GM23248 (cell line): Measurements from ENCODE around the gene SIGLEC1. TPM values are rescaled to one million over a fixed set of nuclear protein-coding genes. Genes with fewer than 3 reads are reported as not detected.

ENCODE experiments used
- DNase-seq: peaks from one replicate; pipeline ENCODE4 v3.0.0-alpha.2; 2015
- H2AFZ ChIP-seq: fragments of 200-600 bp; sonication (generic); 2 replicates; pipeline ENCODE4 v1.6.1; 2016; ENCODE audit warnings: antibody characterized with exemption
- H3F3A ChIP-seq: fragments of 200-600 bp; sonication (generic); 2 replicates; pipeline ENCODE4 v1.6.1; 2016; ENCODE audit warnings: mild to moderate bottlenecking, antibody characterized with exemption, mixed run types; ENCODE audit not compliant: insufficient read depth
- H3K27ac ChIP-seq: fragments of 200-600 bp; sonication (generic); 2 replicates; pipeline ENCODE4 v1.5.1; 2016; ENCODE audit warnings: mild to moderate bottlenecking
- H3K27me3 ChIP-seq: fragments of 200-600 bp; sonication (generic); replicated peaks from 2 replicates; pipeline ENCODE4 v1.6.1; 2016; ENCODE audit warnings: mild to moderate bottlenecking; ENCODE audit not compliant: insufficient read depth
- H3K36me3 ChIP-seq: fragments of 200-600 bp; sonication (generic); 2 replicates; pipeline ENCODE4 v1.6.1; 2016; ENCODE audit warnings: low read depth, mild to moderate bottlenecking
- H3K4me1 ChIP-seq: fragments of 200-600 bp; sonication (generic); 2 replicates; pipeline ENCODE4 v1.6.1; 2016; ENCODE audit warnings: mild to moderate bottlenecking; ENCODE audit not compliant: insufficient read depth
- H3K4me2 ChIP-seq: fragments of 200-600 bp; sonication (generic); one replicate; pipeline ENCODE4 v1.6.1; 2016; ENCODE audit warnings: mild to moderate bottlenecking; ENCODE audit not compliant: unreplicated experiment
- H3K4me3 ChIP-seq: fragments of 200-600 bp; sonication (generic); 2 replicates; pipeline ENCODE4 v1.5.1; 2016; ENCODE audit warnings: mild to moderate bottlenecking
- H3K79me2 ChIP-seq: fragments of 200-600 bp; sonication (generic); 2 replicates; pipeline ENCODE4 v1.6.1; 2016; ENCODE audit warnings: mild to moderate bottlenecking; ENCODE audit not compliant: insufficient read depth
- H3K9ac ChIP-seq: fragments of 200-600 bp; sonication (generic); 2 replicates; pipeline ENCODE4 v1.6.1; 2016; ENCODE audit warnings: mild to moderate bottlenecking
- H3K9me2 ChIP-seq: fragments of 200-600 bp; sonication (generic); 2 replicates; pipeline ENCODE4 v1.6.1; 2016; ENCODE audit warnings: mixed run types, mild to moderate bottlenecking, moderate library complexity; ENCODE audit not compliant: insufficient read depth
- H3K9me3 ChIP-seq: fragments of 200-600 bp; sonication (generic); one replicate; pipeline ENCODE4 v1.6.1; 2017; ENCODE audit warnings: low read depth
- H4K20me1 ChIP-seq: fragments of 200-600 bp; sonication (generic); 2 replicates; pipeline ENCODE4 v1.6.0; 2016; ENCODE audit not compliant: insufficient read depth
- EZH2 ChIP-seq: fragments of 200-600 bp; sonication (generic); IDR thresholded peaks from 2 replicates; pipeline ENCODE4 v1.6.1; 2018; ENCODE audit warnings: antibody characterized with exemption, mild to moderate bottlenecking; ENCODE audit not compliant: insufficient read depth, poor library complexity, severe bottlenecking
- EZH2phosphoT487 ChIP-seq: fragments of 200-600 bp; sonication (generic); IDR thresholded peaks from 2 replicates; pipeline ENCODE4 v1.6.1; 2018; ENCODE audit warnings: antibody characterized with exemption, moderate library complexity, mild to moderate bottlenecking, low read depth; ENCODE audit not compliant: insufficient read depth
- WGBS, 2 experiments: methylation state at CpG; one replicate each; pipeline ENCODE4 v1.1.6; 2015 to 2017; ENCODE audit warnings: low lambda C conversion rate in 2 of 2, low coverage in 1 of 2; ENCODE audit errors: missing lambda C conversion rate in 2 of 2; 5-methylcytosine and 5-hydroxymethylcytosine counted together
- in situ Hi-C: fragments of 300-500 bp; cut with MboI; formaldehyde crosslinking; loops from 2 replicates; pipeline ENCODE4 v1.15.0; 2020
- polyA plus RNA-seq: library from polyadenylated mRNA; unstranded; fragments of >200 nt; fragmentation: Nextera tagmentation; extraction: Ambion mirVana; gene quantifications from 2 replicates; pipeline ENCODE4 v1.2.1, GENCODE V29; 2016
- total RNA-seq: library from RNA; depleted of rRNA; stranded (reverse); fragments of >200 nt; shearing (Covaris generic); gene quantifications from 2 replicates; pipeline ENCODE4 v1.2.3, GENCODE V29; 2014

Gene SIGLEC1
- total and polyA plus RNA-seq, 2 experiments from 2014 or later = not detected

DNA sequence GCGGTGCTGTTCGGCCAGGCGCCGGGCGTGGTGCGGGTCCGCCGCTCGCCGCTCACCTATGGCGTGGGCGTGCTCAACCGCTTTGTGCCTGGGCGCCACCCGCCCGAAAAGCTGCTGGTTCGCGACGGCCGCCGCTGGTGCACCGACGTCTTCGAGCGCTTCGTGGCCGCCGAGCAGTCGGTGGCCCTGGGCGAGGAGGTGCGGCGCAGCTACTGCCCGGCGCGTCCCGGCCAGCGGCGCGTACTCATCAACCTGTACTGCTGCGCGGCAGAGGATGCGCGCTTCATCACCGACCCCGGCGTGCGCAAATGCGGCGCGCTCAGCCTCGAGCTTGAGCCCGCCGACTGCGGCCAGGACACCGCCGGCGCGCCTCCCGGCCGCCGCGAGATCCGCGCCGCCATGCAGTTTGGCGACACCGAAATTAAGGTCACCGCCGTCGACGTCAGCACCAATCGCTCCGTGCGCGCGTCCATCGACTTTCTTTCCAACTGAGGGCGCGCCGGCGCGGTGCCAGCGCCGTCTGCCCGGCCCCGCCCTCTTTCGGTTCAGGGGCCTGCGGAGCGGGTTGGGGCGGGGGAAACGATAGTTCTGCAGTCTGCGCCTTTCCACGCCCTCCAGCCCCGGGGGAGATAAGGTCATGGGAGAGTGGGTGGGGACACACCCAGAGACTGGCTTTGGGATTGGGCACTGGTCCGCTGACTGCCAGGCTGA lies 39.4 kb upstream of the SIGLEC1 start:
- Histone ChIP-seq H2AFZ (no peak overlapping the region), H3K27me3 (no peaks in the 10 kb centered on the region), H3K4me2 (no peak overlapping the region), H3F3A (no peaks in the 10 kb centered on the region), H3K9ac (no peak overlapping the region), H3K27ac (no peak overlapping the region), H3K4me3 (no peak overlapping the region), H4K20me1 (no peaks in the 10 kb centered on the region), H3K36me3 (no peaks in the 10 kb centered on the region), H3K9me2 (no peaks in the 10 kb centered on the region), H3K9me3 (no peaks in the 10 kb centered on the region), H3K79me2 (no peaks in the 10 kb centered on the region), H3K4me1 (no peaks in the 10 kb centered on the region)
- in situ Hi-C loops = no loop called here
- DNase-seq = no peak
- WGBS, 2 experiments = 87 to 93% methylated on average over 49 to 94 of the region's 95 CpGs
- TF ChIP-seq EZH2phosphoT487 = no peak
- no peak for TF ChIP-seq EZH2

DNA sequence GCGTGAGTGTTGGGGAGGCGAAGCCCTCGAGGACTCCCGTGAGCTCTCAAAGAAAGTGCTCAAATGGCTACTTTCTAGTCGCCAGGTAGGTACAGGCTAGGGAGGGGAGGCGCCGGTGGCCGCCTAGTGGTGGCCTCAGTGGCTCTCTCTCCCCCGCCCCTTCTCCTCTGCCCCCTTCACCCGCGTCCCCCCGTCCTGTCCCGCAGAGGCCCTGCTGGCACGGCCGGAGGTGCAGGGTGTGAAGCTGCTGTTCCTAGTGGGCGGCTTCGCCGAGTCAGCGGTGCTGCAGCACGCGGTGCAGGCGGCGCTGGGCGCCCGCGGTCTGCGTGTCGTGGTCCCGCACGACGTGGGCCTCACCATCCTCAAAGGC lies 38.9 kb upstream of the SIGLEC1 start:
- no peaks in the 10 kb centered on the region for H3K36me3 ChIP-seq
- H3K27me3 ChIP-seq = no peaks in the 10 kb centered on the region
- no peak overlapping the region for H2AFZ ChIP-seq
- no peaks in the 10 kb centered on the region for H3K4me1 ChIP-seq
- no peaks in the 10 kb centered on the region for H4K20me1 ChIP-seq
- in situ Hi-C loops = no loop called here
- H3K79me2 ChIP-seq = no peaks in the 10 kb centered on the region
- H3K9ac ChIP-seq = no peak overlapping the region
- no peak overlapping the region for H3K27ac ChIP-seq
- 95 to 96% methylated on average over 24 to 30 of the region's 31 CpGs for WGBS, 2 experiments
- H3K9me2 ChIP-seq = no peaks in the 10 kb centered on the region
- no peak for TF ChIP-seq EZH2phosphoT487
- TF ChIP-seq EZH2 = no peak
- H3K4me3 ChIP-seq = no peak overlapping the region
- H3F3A ChIP-seq = no peaks in the 10 kb centered on the region
- H3K4me2 ChIP-seq = no peak overlapping the region
- no peaks in the 10 kb centered on the region for H3K9me3 ChIP-seq
- DNase-seq = no peak

DNA sequence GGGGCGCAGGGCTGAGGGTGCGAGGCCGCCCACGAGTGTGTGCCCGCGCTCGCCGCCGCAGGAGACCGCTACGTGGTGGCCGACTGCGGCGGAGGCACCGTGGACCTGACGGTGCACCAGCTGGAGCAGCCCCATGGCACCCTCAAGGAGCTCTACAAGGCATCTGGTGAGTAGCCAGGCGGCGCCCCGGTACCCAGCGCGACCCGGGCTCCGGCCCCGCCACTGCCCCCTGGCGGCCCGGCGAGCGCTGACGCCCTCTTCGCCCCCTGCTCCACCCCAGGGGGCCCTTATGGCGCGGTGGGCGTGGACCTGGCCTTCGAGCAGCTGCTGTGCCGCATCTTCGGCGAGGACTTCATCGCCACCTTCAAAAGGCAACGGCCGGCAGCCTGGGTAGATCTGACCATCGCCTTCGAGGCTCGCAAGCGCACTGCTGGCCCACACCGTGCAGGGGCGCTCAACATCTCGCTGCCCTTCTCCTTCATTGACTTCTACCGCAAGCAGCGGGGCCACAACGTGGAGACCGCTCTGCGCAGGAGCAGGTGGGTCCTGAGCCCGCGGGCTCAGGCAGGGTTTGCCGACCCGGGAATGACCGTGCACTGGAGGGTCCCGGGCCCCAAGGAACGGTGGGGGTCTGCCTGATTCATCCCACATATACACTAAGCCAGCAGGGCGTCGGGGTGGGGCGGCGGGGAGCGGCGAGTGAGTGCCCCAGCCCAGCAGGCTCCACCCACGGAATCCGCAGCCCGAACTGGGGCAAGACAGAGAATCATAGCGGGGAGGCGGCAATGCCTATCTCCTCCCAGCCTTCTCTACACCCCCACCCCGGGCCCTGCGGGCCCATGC lies 37.5 kb upstream of the SIGLEC1 start:
- Histone ChIP-seq H3K9me2 (no peaks in the 10 kb centered on the region), H3K27me3 (no peaks in the 10 kb centered on the region), H3F3A (no peaks in the 10 kb centered on the region), H2AFZ (no peak overlapping the region), H3K9me3 (no peaks in the 10 kb centered on the region), H3K27ac (no peak overlapping the region), H3K9ac (no peak overlapping the region), H3K4me3 (no peak overlapping the region), H3K79me2 (no peaks in the 10 kb centered on the region), H4K20me1 (no peaks in the 10 kb centered on the region), H3K4me2 (no peak overlapping the region), H3K4me1 (no peaks in the 10 kb centered on the region), H3K36me3 (no peaks in the 10 kb centered on the region)
- WGBS, 2 experiments = 92 to 96% methylated on average over 38 to 65 of the region's 72 CpGs
- in situ Hi-C loops = no loop called here
- no peak for TF ChIP-seq EZH2
- no peak for TF ChIP-seq EZH2phosphoT487
- DNase-seq = no peak

DNA sequence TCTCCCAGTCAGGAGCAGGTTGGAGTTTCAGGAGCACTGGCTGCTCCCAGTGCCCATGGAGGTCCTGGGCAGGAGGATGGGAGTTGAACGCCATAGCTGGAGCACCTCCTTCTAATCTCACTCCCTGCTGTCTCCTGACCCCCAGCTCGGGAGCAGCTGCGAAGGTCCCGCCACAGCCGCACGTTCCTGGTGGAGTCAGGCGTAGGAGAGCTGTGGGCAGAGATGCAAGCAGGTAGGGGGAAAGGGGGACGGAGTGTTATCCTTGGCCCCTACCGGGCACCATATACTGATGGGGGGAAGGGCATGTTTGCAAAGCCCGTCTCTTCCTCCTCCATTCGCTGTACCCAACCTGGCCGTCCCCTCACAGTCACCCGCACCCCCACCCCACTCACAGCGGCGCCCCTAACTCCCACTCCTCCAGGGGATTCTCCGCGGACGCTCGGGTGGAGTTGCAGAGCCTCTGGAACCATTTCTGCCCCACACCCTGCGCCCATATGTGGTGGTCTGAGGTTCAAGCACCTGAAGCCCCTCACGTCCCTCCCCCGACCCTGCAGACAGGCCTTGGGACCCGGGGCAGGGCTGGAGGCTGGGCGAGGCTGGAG lies 36.8 kb upstream of the SIGLEC1 start:
- H4K20me1 ChIP-seq = no peaks in the 10 kb centered on the region
- 89 to 92% methylated on average over 17 to 24 of the region's 24 CpGs for WGBS, 2 experiments
- no peaks in the 10 kb centered on the region for H3K9me2 ChIP-seq
- H3K4me3 ChIP-seq = no peak overlapping the region
- no peak for TF ChIP-seq EZH2
- TF ChIP-seq EZH2phosphoT487 = no peak
- no peak for DNase-seq
- no peaks in the 10 kb centered on the region for H3K4me1 ChIP-seq
- H3K4me2 ChIP-seq = no peak overlapping the region
- H3K79me2 ChIP-seq = no peaks in the 10 kb centered on the region
- no peaks in the 10 kb centered on the region for H3K9me3 ChIP-seq
- no peak overlapping the region for H3K9ac ChIP-seq
- no peaks in the 10 kb centered on the region for H3F3A ChIP-seq
- no peaks in the 10 kb centered on the region for H3K36me3 ChIP-seq
- H3K27me3 ChIP-seq = no peaks in the 10 kb centered on the region
- H2AFZ ChIP-seq = no peak overlapping the region
- in situ Hi-C loops = no loop called here
- H3K27ac ChIP-seq = no peak overlapping the region
